Ectodermal cell (in vitro differentiated cells): ENCODE data around the gene ITGA3.
"Not testable (repeated sequence)": the region's sequence is repeated elsewhere in the genome, so short reads cannot be mapped to it uniquely, and the experiment has no call there.

Source experiments
- H3K27ac ChIP-seq: 2 replicates; pipeline ENCODE4 v1.7.0; 2013; ENCODE audit warnings: mild to moderate bottlenecking, low read depth, low read length; ENCODE audit not compliant: insufficient read depth, poor library complexity, severe bottlenecking
- H3K27me3 ChIP-seq: 2 replicates; pipeline ENCODE4 v1.7.0; 2013; ENCODE audit warnings: mild to moderate bottlenecking, low read length; ENCODE audit not compliant: insufficient read depth, control insufficient read depth, poor library complexity, severe bottlenecking
- H3K36me3 ChIP-seq: one replicate; pipeline ENCODE4 v1.7.0; 2013; ENCODE audit warnings: low read length; ENCODE audit not compliant: control insufficient read depth, insufficient read depth
- H3K4me1 ChIP-seq: one replicate; pipeline ENCODE4 v1.7.0; 2013; ENCODE audit warnings: low read length; ENCODE audit not compliant: control insufficient read depth, insufficient read depth
- H3K4me3 ChIP-seq: 2 replicates; pipeline ENCODE4 v1.7.0; 2013; ENCODE audit warnings: low read depth, low read length, control low read depth; ENCODE audit not compliant: insufficient read depth
- H3K9me3 ChIP-seq: 2 replicates; pipeline ENCODE4 v1.7.0; 2013; ENCODE audit warnings: mild to moderate bottlenecking, low read length, moderate library complexity; ENCODE audit not compliant: control insufficient read depth
- WGBS, 2 experiments: methylation state at CpG; one replicate each; pipeline ENCODE4 v1.1.7; 2013; ENCODE audit warnings: missing lambda C conversion rate in 2 of 2; 5-methylcytosine and 5-hydroxymethylcytosine counted together

Gene ITGA3

GRCh38 chr17:50059256-50059655, 3.3 kb downstream of the ITGA3 start:
- Histone ChIP-seq H3K36me3 (no peaks in the 10 kb centered on the region), H3K27me3 (peaks cover 47% of the 10 kb centered on the region), H3K27ac (no peak overlapping the region), H3K4me3 (no peak overlapping the region), H3K4me1 (peaks cover 9% of the 10 kb centered on the region), H3K9me3 (no peaks in the 10 kb centered on the region)
- WGBS, 2 experiments = 64 to 65% methylated on average over 4 of the region's 4 CpGs

GRCh38 chr17:50059759-50060273, 3.9 kb downstream of the ITGA3 start:
- Histone ChIP-seq H3K9me3 (no peaks in the 10 kb centered on the region), H3K27ac (no peak overlapping the region), H3K36me3 (no peaks in the 10 kb centered on the region), H3K27me3 (peaks cover 42% of the 10 kb centered on the region), H3K4me3 (no peak overlapping the region), H3K4me1 (peaks cover 9% of the 10 kb centered on the region)
- WGBS, 2 experiments = 71 to 74% methylated on average over 5 of the region's 5 CpGs

- H3K27ac ChIP-seq = no peak overlapping the region
- no peaks in the 10 kb centered on the region for H3K36me3 ChIP-seq
- 91 to 94% methylated on average over 9 of the region's 9 CpGs for WGBS, 2 experiments
- H3K4me1 ChIP-seq = peaks cover 6% of the 10 kb centered on the region
- H3K27me3 ChIP-seq = peaks cover 31% of the 10 kb centered on the region
- H3K9me3 ChIP-seq = no peaks in the 10 kb centered on the region
- no peak overlapping the region for H3K4me3 ChIP-seq
These were observed 5.2 kb downstream of the ITGA3 start for GRCh38 chr17:50060951-50061712.

GRCh38 chr17:50061713-50062045, 5.8 kb downstream of the ITGA3 start:
- H3K4me1 ChIP-seq, H3K4me3 ChIP-seq, H3K36me3 ChIP-seq, H3K27ac ChIP-seq, H3K9me3 ChIP-seq: not testable (repeated sequence)
- peaks cover 25% of the 10 kb centered on the region for H3K27me3 ChIP-seq
- WGBS, 2 experiments = 94% methylated on average over 10 of the region's 10 CpGs

GRCh38 chr17:50062293-50063243, 6.7 kb downstream of the ITGA3 start:
- Histone ChIP-seq H3K4me1 (no peaks in the 10 kb centered on the region), H3K36me3 (no peaks in the 10 kb centered on the region), H3K27me3 (peaks cover 16% of the 10 kb centered on the region), H3K9me3 (no peaks in the 10 kb centered on the region), H3K4me3 (no peak overlapping the region), H3K27ac (no peak overlapping the region)
- WGBS, 2 experiments = 89% methylated on average over 10 of the region's 10 CpGs

DNA sequence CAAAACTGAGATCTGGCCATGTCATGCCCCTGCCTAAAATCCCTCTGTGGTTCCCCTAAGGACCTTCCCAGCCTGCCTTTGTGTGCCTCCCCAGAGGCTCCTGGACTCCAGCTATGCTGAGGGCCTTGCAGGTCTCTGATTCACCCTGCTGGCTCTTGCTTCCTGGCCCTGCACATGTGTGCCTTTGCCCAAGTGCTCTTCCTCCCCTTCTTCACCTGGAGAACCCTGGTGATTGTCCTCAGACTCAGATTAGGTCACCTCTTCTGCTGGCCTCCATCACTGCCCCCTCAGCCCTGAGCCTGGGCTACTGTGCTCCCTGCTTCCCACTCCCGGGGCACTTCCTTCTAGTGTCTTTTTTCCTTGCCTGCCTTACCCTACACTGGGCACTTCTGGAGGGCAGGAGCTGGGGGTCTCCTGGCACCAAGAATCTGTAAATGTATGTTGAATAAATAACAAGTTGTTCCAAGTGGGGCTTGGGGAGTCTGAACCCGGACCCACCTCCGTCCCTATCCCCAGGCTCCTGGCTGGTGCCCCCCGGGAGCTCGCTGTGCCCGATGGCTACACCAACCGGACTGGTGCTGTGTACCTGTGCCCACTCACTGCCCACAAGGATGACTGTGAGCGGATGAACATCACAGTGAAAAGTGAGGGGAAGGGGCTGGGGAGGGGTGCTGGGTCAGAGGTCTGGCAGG, 7.8 kb downstream of the ITGA3 start:
- H3K4me1 ChIP-seq = no peaks in the 10 kb centered on the region
- no peak overlapping the region for H3K4me3 ChIP-seq
- H3K27me3 ChIP-seq = peaks cover 5% of the 10 kb centered on the region
- H3K36me3 ChIP-seq = no peaks in the 10 kb centered on the region
- WGBS, 2 experiments = 96 to 98% methylated on average over 8 of the region's 8 CpGs
- H3K27ac ChIP-seq = no peak overlapping the region
- no peaks in the 10 kb centered on the region for H3K9me3 ChIP-seq

DNA sequence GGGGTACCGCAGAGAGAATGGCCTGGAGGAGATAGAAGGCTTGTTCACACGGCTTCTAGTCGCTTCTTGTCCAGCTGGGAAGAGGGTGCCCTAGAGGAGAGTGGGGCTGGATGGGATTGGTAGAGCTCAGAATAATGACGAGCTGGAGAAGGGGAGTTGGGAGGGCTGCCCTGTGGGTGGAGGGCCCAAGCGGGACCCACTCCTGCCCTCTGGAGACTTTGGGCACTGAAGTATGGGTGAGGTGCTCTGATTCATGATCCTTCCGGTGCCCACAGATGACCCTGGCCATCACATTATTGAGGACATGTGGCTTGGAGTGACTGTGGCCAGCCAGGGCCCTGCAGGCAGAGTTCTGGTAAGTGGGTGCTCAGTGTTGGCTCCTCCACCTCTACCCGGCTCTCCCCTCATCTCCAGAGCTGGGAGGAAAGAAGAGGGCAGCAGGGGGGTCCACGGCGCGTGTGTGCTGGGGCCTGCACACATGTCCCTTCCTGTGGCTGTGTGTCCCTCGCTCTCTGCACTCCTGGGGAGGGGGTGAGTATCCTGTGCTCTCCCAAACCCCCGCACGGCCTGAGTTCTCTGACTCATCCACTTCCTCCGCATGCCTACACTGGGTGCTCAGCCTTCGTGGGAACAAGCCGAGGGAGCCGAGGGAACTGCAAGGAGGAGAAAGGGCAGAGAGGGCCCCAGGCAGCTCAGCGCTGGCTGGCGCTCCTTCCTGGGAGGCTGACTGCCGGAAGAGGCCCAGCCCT, 8.5 kb downstream of the ITGA3 start:
- H3K4me1 ChIP-seq = no peaks in the 10 kb centered on the region

GRCh38 chr17:50065056-50065455, 9.1 kb downstream of the ITGA3 start:
- Histone ChIP-seq H3K4me3 (no peak overlapping the region), H3K36me3 (no peaks in the 10 kb centered on the region), H3K9me3 (no peaks in the 10 kb centered on the region), H3K4me1 (no peaks in the 10 kb centered on the region), H3K27ac (no peak overlapping the region), H3K27me3 (no peaks in the 10 kb centered on the region)
- 89 to 93% methylated on average over 2 to 3 of the region's 3 CpGs for WGBS, 2 experiments

More for the DNA sequence above, 8.5 kb downstream of the ITGA3 start:
- Histone ChIP-seq H3K27me3 (peaks cover under 1% of the 10 kb centered on the region), H3K36me3 (no peaks in the 10 kb centered on the region), H3K27ac (no peak overlapping the region), H3K9me3 (no peaks in the 10 kb centered on the region), H3K4me3 (no peak overlapping the region)
- WGBS, 2 experiments = 79 to 80% methylated on average over 20 of the region's 20 CpGs

DNA sequence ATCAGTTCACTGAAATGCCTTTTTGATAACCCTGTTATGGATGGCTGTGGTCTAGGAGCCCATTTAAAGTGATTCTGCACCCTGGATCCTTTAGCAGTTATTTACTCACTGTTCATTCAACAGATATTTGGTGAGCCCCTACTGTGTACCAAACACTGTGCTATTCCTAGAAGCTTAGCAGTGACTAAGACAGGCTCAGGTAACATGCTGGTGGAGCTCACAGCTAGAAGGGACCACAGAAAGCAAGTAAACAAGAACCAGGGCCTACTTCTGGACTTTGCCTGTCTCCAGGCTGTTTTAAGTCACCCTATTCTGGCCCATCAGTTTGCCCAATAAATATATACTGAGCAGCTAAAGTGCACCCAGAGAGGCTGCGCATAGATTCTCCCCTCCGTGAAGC, 11.1 kb downstream of the ITGA3 start:
- 93 to 95% methylated on average over 2 of the region's 2 CpGs for WGBS, 2 experiments
- Histone ChIP-seq H3K4me1 (no peaks in the 10 kb centered on the region), H3K36me3 (no peaks in the 10 kb centered on the region), H3K4me3 (no peak overlapping the region), H3K27me3 (no peaks in the 10 kb centered on the region), H3K27ac (no peak overlapping the region), H3K9me3 (no peaks in the 10 kb centered on the region)
